GM20431 (cell line): ENCODE measurements around the gene FXN.

Source experiments
- in situ Hi-C: fragments of 300-500 bp; cut with MseI, MboI; formaldehyde crosslinking; loops from one replicate; pipeline ENCODE4 v1.15.0; 2020; ENCODE audit warnings: low sequenced_read_pairs; ENCODE audit not compliant: unreplicated experiment

Gene FXN

GRCh38 chr9:69020301-69021145, 15.0 kb upstream of the FXN start:
- in situ Hi-C loops = loop anchor here (25.0 kb wide), 1 partner anchor 333 kb away; no protein-coding TSS in a partner anchor

- in situ Hi-C loops = loop anchor here (25.0 kb wide), 1 partner anchor 336 kb away; no protein-coding TSS in a partner anchor
Observed at GRCh38 chr9:69023650-69024049, 11.9 kb upstream of the FXN start.

- in situ Hi-C loops = no loop called here
Observed at GRCh38 chr9:69027355-69028097, 8.0 kb upstream of the FXN start.

GRCh38 chr9:69028754-69029153, 6.8 kb upstream of the FXN start:
- in situ Hi-C loops = no loop called here

GRCh38 chr9:69029535-69029934, 6.0 kb upstream of the FXN start:
- in situ Hi-C loops = no loop called here

- in situ Hi-C loops = no loop called here
Observed at GRCh38 chr9:69030851-69031645, 4.5 kb upstream of the FXN start.

GRCh38 chr9:69034071-69034470, 1.5 kb upstream of the FXN start:
- in situ Hi-C loops = no loop called here

- in situ Hi-C loops = no loop called here
Observed at GRCh38 chr9:69036309-69036708, 757 bp downstream of the FXN start.

- in situ Hi-C loops = no loop called here
Observed at GRCh38 chr9:69036799-69037198, 1.2 kb downstream of the FXN start.

GRCh38 chr9:69040646-69041045, 5.1 kb downstream of the FXN start:
- in situ Hi-C loops = no loop called here

- in situ Hi-C loops = no loop called here
Observed at GRCh38 chr9:69044240-69045219, 9.0 kb downstream of the FXN start.

- in situ Hi-C loops = no loop called here
Observed at GRCh38 chr9:69045821-69046220, 10.3 kb downstream of the FXN start.

- in situ Hi-C loops = no loop called here
Observed at GRCh38 chr9:69046723-69047122, 11.2 kb downstream of the FXN start.

- in situ Hi-C loops = no loop called here
Observed at GRCh38 chr9:69047371-69047770, 11.8 kb downstream of the FXN start.

- in situ Hi-C loops = no loop called here
Observed at GRCh38 chr9:69049094-69049493, 13.5 kb downstream of the FXN start.

- in situ Hi-C loops = loop anchor here (25.0 kb wide), 1 partner anchor 136 kb away; no protein-coding TSS in a partner anchor
Observed at GRCh38 chr9:69050936-69051335, 15.4 kb downstream of the FXN start.

- in situ Hi-C loops = loop anchor here (25.0 kb wide), 1 partner anchor 132 kb away; no protein-coding TSS in a partner anchor
Observed at GRCh38 chr9:69054989-69055388, 19.4 kb downstream of the FXN start.

GRCh38 chr9:69056191-69056815, 20.8 kb downstream of the FXN start:
- in situ Hi-C loops = loop anchor here (25.0 kb wide), 1 partner anchor 131 kb away; no protein-coding TSS in a partner anchor

- in situ Hi-C loops = loop anchor here (25.0 kb wide), 1 partner anchor 129 kb away; no protein-coding TSS in a partner anchor
Observed at GRCh38 chr9:69058101-69058500, 22.5 kb downstream of the FXN start.
